ENCODE data around the gene SEMA3D. TPM values are rescaled to one million over a fixed set of nuclear protein-coding genes. Genes with fewer than 3 reads are reported as not detected.

SEMA3D gene
- total RNA-seq, 3 donors from 2014 or later = 1.5 to 5.4 (median 2.1) TPM

- H3K36me3 ChIP-seq (ENCODE audit: low read depth) = no peaks in the 10 kb centered on the region
- no peak overlapping the region for H3K4me3 ChIP-seq
- H3K4me1 ChIP-seq (ENCODE audit: low read depth) = no peaks in the 10 kb centered on the region
- no peak for TF ChIP-seq CTCF (IDR thresholded peaks at IDR 0.05)
- ATAC-seq (no peak), DNase-seq (no peak)
- intact Hi-C loops (cut with DNase I, micrococcal nuclease) = no loop called here
- no peaks in the 10 kb centered on the region for H3K9me3 ChIP-seq
Observed at GRCh38 chr7:84953234-84953633, 233.6 kb downstream of the SEMA3D start.

GRCh38 chr7:84950836-84951235 lies 236.0 kb downstream of the SEMA3D start:
- intact Hi-C loops (cut with DNase I, micrococcal nuclease) = no loop called here
- no peaks in the 10 kb centered on the region for H3K36me3 ChIP-seq (ENCODE audit: low read depth)
- DNase-seq (no peak), ATAC-seq (no peak)
- no peak for TF ChIP-seq CTCF (IDR thresholded peaks at IDR 0.05)
- no peaks in the 10 kb centered on the region for H3K4me1 ChIP-seq (ENCODE audit: low read depth)
- no peak overlapping the region for H3K4me3 ChIP-seq
- H3K9me3 ChIP-seq = no peaks in the 10 kb centered on the region

GRCh38 chr7:84949501-84949900 lies 237.4 kb downstream of the SEMA3D start:
- H3K4me3 ChIP-seq = no peak overlapping the region
- intact Hi-C loops (cut with DNase I, micrococcal nuclease) = no loop called here
- no peaks in the 10 kb centered on the region for H3K4me1 ChIP-seq (ENCODE audit: low read depth)
- H3K36me3 ChIP-seq (ENCODE audit: low read depth) = no peaks in the 10 kb centered on the region
- DNase-seq (no peak), ATAC-seq (no peak)
- no peak for TF ChIP-seq CTCF (IDR thresholded peaks at IDR 0.05)
- no peaks in the 10 kb centered on the region for H3K9me3 ChIP-seq

GRCh38 chr7:84949067-84949466 lies 237.8 kb downstream of the SEMA3D start:
- DNase-seq = no peak
- H3K9me3 ChIP-seq = no peaks in the 10 kb centered on the region
- H3K36me3 ChIP-seq (ENCODE audit: low read depth) = no peaks in the 10 kb centered on the region
- intact Hi-C loops (cut with DNase I, micrococcal nuclease) = no loop called here
- H3K4me3 ChIP-seq = no peak overlapping the region
- TF ChIP-seq CTCF (IDR thresholded peaks at IDR 0.05) = no peak
- no peak for ATAC-seq
- no peaks in the 10 kb centered on the region for H3K4me1 ChIP-seq (ENCODE audit: low read depth)

- Histone ChIP-seq H3K4me3 (no peak overlapping the region), H3K4me1 (ENCODE audit: low read depth) (no peaks in the 10 kb centered on the region), H3K9me3 (no peaks in the 10 kb centered on the region), H3K36me3 (ENCODE audit: low read depth) (no peaks in the 10 kb centered on the region)
- no peak for ATAC-seq
- intact Hi-C loops (cut with DNase I, micrococcal nuclease) = no loop called here
- TF ChIP-seq CTCF (IDR thresholded peaks at IDR 0.05) = no peak
- DNase-seq = no peak
Observed at GRCh38 chr7:84948634-84949033, 238.2 kb downstream of the SEMA3D start.

GRCh38 chr7:84946549-84946948 lies 240.3 kb downstream of the SEMA3D start:
- ATAC-seq (no peak), DNase-seq (no peak)
- Histone ChIP-seq H3K4me3 (no peak overlapping the region), H3K9me3 (no peaks in the 10 kb centered on the region), H3K4me1 (ENCODE audit: low read depth) (no peaks in the 10 kb centered on the region), H3K36me3 (ENCODE audit: low read depth) (no peaks in the 10 kb centered on the region)
- intact Hi-C loops (cut with DNase I, micrococcal nuclease) = no loop called here
- TF ChIP-seq CTCF (IDR thresholded peaks at IDR 0.05) = no peak
